ENCODE results near the gene OSBPL2. TPM values are rescaled to one million over a fixed set of nuclear protein-coding genes. Genes with fewer than 3 reads are reported as not detected.

Gene OSBPL2
- total and polyA plus RNA-seq, 2 experiments from 2014 or later, result 37.5 to 43.4 TPM

GRCh38 chr20:62193079-62194025, 45.0 kb upstream of the OSBPL2 start:
- H3K4me1 ChIP-seq (ENCODE audit: low read depth), result no peaks in the 10 kb centered on the region
- no peak for TF ChIP-seq CTCF (IDR thresholded peaks at IDR 0.05; ENCODE audit: low read depth, low read length)
- H3K27me3 ChIP-seq, result no peaks in the 10 kb centered on the region
- no peak overlapping the region for H3K4me3 ChIP-seq
- H3K27ac ChIP-seq, result no peak overlapping the region
- DNase-seq (ENCODE audit: low read depth in 1 of 2, low spot score in 1 of 2), result no peak
- peaks cover 7% of the 10 kb centered on the region for H3K36me3 ChIP-seq
- H3K9me3 ChIP-seq (ENCODE audit: low read depth), result no peaks in the 10 kb centered on the region

GRCh38 chr20:62195075-62195405, 43.3 kb upstream of the OSBPL2 start:
- Histone ChIP-seq H3K27ac (no peak overlapping the region), H3K9me3 (ENCODE audit: low read depth) (no peaks in the 10 kb centered on the region), H3K4me1 (ENCODE audit: low read depth) (no peaks in the 10 kb centered on the region), H3K27me3 (no peaks in the 10 kb centered on the region), H3K36me3 (peaks cover 19% of the 10 kb centered on the region), H3K4me3 (no peak overlapping the region)
- TF ChIP-seq CTCF (IDR thresholded peaks at IDR 0.05; ENCODE audit: low read depth, low read length), result no peak
- no peak for DNase-seq (ENCODE audit: low read depth in 1 of 2, low spot score in 1 of 2)

GRCh38 chr20:62195736-62196135, 42.6 kb upstream of the OSBPL2 start:
- Histone ChIP-seq H3K36me3 (peaks cover 26% of the 10 kb centered on the region), H3K27ac (no peak overlapping the region)

GRCh38 chr20:62196286-62196685, 42.0 kb upstream of the OSBPL2 start:
- Histone ChIP-seq H3K4me3 (no peak overlapping the region), H3K27me3 (no peaks in the 10 kb centered on the region), H3K36me3 (peaks cover 26% of the 10 kb centered on the region), H3K4me1 (ENCODE audit: low read depth) (no peaks in the 10 kb centered on the region), H3K9me3 (ENCODE audit: low read depth) (no peaks in the 10 kb centered on the region), H3K27ac (no peak overlapping the region)
- DNase-seq (ENCODE audit: low read depth in 1 of 2, low spot score in 1 of 2), result no peak
- TF ChIP-seq CTCF (IDR thresholded peaks at IDR 0.05; ENCODE audit: low read depth, low read length), result no peak

More at GRCh38 chr20:62195736-62196135, 42.6 kb upstream of the OSBPL2 start:
- no peaks in the 10 kb centered on the region for H3K27me3 ChIP-seq
- no peaks in the 10 kb centered on the region for H3K9me3 ChIP-seq (ENCODE audit: low read depth)
- TF ChIP-seq CTCF (IDR thresholded peaks at IDR 0.05; ENCODE audit: low read depth, low read length), result no peak
- DNase-seq (ENCODE audit: low read depth in 1 of 2, low spot score in 1 of 2), result no peak
- no peaks in the 10 kb centered on the region for H3K4me1 ChIP-seq (ENCODE audit: low read depth)
- no peak overlapping the region for H3K4me3 ChIP-seq

GRCh38 chr20:62197311-62197710, 41.0 kb upstream of the OSBPL2 start:
- Histone ChIP-seq H3K27ac (no peak overlapping the region), H3K27me3 (no peaks in the 10 kb centered on the region), H3K36me3 (peaks cover 31% of the 10 kb centered on the region), H3K4me1 (ENCODE audit: low read depth) (no peaks in the 10 kb centered on the region), H3K9me3 (ENCODE audit: low read depth) (no peaks in the 10 kb centered on the region), H3K4me3 (no peak overlapping the region)
- no peak for DNase-seq (ENCODE audit: low read depth in 1 of 2, low spot score in 1 of 2)
- no peak for TF ChIP-seq CTCF (IDR thresholded peaks at IDR 0.05; ENCODE audit: low read depth, low read length)
